ENCODE measurements around the gene MAST4.
"Not testable (repeated sequence)": the region's sequence is repeated elsewhere in the genome, so short reads cannot be mapped to it uniquely, and the experiment has no call there.

MAST4 gene

DNA sequence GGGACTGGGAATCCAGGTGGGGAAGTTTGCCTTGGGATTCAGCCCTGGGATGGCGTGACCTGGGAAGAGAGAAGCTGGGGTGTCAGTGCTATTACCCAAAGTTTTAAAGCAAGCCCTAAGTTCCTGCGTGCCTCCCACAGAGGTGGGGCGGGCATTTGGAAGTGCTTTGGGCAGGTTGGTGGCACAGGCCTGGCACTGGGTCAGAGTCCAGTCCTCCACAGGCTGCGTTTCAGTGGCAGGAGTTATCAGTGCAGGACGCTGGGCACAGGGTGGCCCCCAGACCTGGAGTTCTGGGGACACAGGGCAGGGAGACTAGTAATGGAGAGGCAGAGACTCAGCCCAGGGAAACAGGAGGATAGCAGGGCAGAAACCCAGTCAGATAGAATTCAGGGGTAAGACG is 147.2 kb downstream of the MAST4 start:
- H3K4me3 ChIP-seq (ENCODE audit: low read length) = no peak overlapping the region
- DNase-seq (ENCODE audit: low read depth) = no peak
- TF ChIP-seq, protein P1, sequence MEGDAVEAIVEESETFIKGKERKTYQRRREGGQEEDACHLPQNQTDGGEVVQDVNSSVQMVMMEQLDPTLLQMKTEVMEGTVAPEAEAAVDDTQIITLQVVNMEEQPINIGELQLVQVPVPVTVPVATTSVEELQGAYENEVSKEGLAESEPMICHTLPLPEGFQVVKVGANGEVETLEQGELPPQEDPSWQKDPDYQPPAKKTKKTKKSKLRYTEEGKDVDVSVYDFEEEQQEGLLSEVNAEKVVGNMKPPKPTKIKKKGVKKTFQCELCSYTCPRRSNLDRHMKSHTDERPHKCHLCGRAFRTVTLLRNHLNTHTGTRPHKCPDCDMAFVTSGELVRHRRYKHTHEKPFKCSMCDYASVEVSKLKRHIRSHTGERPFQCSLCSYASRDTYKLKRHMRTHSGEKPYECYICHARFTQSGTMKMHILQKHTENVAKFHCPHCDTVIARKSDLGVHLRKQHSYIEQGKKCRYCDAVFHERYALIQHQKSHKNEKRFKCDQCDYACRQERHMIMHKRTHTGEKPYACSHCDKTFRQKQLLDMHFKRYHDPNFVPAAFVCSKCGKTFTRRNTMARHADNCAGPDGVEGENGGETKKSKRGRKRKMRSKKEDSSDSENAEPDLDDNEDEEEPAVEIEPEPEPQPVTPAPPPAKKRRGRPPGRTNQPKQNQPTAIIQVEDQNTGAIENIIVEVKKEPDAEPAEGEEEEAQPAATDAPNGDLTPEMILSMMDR (IDR thresholded peaks at IDR 0.05; ENCODE audit: insufficient read depth, low read depth, low read length, missing control alignments) = no peak

DNA sequence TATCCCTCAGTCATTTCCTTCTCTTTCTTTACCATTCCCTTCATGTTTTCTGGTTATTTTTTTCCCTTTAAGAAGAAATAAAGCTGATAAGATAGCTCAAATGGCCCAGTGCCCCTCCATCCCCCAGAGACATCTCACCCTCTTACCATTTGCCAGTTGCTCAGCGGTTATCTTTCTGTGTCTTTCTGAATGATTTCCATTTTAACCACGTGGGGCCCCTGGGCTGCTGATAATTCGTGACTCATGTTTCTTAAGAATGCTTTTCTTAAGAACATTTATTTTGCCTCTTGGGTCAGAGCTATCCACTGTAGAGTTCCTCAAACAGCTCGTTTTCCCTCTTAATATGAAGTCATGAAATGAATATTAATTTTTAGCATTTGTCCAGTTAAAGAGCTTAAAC is 147.8 kb downstream of the MAST4 start:
- TF ChIP-seq, protein P1 (IDR thresholded peaks at IDR 0.05; ENCODE audit: insufficient read depth, low read depth, low read length, missing control alignments) = no peak
- DNase-seq (ENCODE audit: low read depth) = peak; percentile 7
- H3K4me3 ChIP-seq (ENCODE audit: low read length) = no peak overlapping the region

DNA sequence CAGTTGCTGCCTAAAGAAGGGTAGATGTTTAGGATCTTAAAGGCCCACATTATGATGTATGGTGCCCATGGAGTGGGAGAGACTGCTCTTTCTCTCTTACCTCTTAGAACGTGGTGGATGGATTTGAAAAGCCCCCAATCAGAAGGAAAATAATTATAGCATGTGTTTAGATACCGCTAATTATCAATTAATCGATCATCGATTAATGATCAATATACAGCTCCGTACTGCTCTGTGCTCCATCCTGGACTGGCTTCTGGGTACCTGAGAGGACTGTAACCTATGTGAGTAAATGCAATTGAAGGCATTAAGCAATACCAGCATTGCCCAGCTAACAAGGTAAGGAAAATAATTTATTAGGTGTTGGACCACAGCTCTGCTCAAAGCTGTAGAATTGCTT is 149.1 kb downstream of the MAST4 start:
- DNase-seq (ENCODE audit: low read depth) = no peak
- TF ChIP-seq, protein P1 (IDR thresholded peaks at IDR 0.05; ENCODE audit: insufficient read depth, low read depth, low read length, missing control alignments) = no peak
- H3K4me3 ChIP-seq (ENCODE audit: low read length) = no peak overlapping the region

DNA sequence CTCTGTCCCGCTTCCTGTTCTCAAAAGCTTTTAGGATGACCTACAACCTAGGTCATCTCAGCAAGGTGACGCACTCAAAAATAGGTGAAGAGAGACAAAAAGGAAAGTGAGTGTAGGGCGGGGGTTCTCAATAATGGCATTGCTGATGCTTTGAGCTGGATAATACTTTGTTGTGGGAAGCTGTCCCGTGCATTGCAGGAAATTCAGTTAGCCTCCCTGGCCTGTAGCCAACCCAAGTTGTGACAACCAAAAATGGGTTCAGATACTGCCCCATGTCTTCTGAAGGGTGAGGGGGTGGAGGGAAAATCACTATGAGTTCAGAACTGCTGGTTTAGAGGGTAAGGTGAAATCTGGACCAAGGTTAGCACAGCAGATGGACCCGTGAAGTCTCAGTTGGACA is 151.4 kb downstream of the MAST4 start:
- no peak for DNase-seq (ENCODE audit: low read depth)
- TF ChIP-seq, protein P1 (IDR thresholded peaks at IDR 0.05; ENCODE audit: insufficient read depth, low read depth, low read length, missing control alignments) = no peak
- H3K4me3 ChIP-seq (ENCODE audit: low read length) = no peak overlapping the region

DNA sequence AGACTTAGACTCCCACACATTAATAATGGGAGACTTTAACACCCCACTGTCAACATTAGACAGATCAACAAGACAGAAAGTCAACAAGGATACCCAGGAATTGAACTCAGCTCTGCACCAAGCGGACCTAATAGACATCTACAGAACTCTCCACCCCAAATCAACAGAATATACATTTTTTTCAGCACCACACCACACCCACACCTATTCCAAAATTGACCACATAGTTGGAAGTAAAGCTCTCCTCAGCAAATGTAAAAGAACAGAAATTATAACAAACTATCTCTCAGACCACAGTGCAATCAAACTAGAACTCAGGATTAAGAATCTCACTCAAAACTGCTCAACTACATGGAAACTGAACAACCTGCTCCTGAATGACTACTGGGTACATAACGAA is 156.5 kb downstream of the MAST4 start:
- not testable (repeated sequence) for H3K4me3 ChIP-seq (ENCODE audit: low read length); DNase-seq (ENCODE audit: low read depth)

DNA sequence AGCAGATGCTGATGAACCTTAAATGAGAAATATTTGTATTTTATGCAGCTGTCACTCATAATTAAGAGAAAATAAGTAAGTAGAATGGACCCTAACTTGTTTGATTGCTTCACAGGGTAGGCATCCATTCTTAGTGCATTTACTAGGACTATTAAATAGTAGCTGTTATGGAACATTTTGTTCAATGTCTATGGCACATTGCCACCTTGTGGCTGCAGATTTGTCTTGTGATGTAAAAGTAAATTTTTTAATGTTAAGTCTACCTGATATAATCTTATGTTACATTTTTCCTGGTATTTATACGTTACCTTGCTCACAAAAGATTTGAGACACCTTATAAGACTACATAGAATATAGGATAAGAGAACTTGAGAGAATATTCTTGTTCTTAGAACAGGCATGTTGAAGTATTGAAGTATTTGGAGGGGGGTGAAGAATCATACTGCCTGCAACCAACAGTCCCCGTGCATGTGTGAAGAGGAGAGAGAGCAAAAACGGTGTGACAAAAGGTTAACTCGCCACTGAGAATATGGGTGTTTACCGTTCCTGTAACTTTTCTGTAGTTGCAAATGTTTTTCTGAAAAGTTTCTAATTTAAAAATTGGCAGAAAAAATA is 161.1 kb downstream of the MAST4 start:
- TF ChIP-seq, protein P1 (IDR thresholded peaks at IDR 0.05; ENCODE audit: insufficient read depth, low read depth, low read length, missing control alignments) = peak; percentile 47
- H3K4me3 ChIP-seq (ENCODE audit: low read length) = no peak overlapping the region
- DNase-seq (ENCODE audit: low read depth) = peak; percentile 70

DNA sequence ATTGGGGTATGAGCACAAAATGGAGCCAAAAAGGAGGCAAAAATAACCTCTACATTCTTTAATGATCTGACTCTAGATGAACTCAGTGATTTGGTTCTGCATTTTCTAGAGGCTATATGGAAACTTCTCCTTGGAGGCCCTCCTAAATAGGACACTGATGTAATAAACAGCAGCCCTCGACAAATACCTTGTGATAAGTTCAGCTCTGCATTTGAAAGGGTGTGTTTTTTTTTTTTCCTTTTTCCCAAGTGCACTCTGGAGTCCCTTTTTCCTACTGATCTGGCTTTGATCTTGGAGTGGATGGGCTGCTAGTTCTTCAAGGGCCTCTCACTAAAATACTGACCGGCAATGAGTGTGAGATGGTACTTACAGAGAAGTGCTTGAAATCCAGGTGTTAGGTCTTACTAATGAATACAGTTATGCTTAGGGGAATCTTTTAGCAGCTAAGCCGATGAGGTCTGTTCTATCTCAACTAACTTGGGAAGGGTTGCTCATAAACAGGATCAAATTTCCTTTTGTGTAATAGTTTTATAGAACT is 161.7 kb downstream of the MAST4 start:
- DNase-seq (ENCODE audit: low read depth) = no peak
- TF ChIP-seq, protein P1 (IDR thresholded peaks at IDR 0.05; ENCODE audit: insufficient read depth, low read depth, low read length, missing control alignments) = no peak

More for the DNA sequence above, 161.7 kb downstream of the MAST4 start:
- H3K4me3 ChIP-seq (ENCODE audit: low read length) = no peak overlapping the region

Data from epithelial cell of esophagus (primary cell).